HG03521 (cell line): ENCODE results near the gene LRRC2.
"Not testable (repeated sequence)": the region's sequence is repeated elsewhere in the genome, so short reads cannot be mapped to it uniquely, and the experiment has no call there.

ENCODE experiments used
- ATAC-seq: cut with Tn5 transposase; IDR thresholded peaks from one replicate; pipeline ENCODE4 v1.9.1; 2021; ENCODE audit warnings: mild to moderate bottlenecking, moderate library complexity; ENCODE audit not compliant: unreplicated experiment

LRRC2 gene

DNA sequence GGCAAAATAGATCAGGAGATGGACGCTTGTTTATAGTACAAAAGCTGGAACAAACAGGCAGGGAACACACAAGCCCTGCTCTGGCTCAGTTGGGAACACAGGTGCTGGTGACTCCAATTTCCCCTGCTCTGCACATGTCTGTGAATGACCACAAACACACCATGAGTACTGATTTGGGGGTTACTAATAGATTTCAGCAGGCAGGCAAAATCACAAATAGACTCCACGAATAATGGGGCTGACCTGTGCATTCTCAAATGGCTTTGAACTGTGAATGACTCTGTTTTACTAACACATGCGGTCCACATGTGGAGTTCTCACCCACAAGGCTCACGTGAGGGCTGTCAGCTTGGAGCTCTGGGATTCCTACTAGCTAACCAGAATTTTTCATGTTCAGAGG lies 64.4 kb downstream of the LRRC2 start:
- ATAC-seq = no peak

DNA sequence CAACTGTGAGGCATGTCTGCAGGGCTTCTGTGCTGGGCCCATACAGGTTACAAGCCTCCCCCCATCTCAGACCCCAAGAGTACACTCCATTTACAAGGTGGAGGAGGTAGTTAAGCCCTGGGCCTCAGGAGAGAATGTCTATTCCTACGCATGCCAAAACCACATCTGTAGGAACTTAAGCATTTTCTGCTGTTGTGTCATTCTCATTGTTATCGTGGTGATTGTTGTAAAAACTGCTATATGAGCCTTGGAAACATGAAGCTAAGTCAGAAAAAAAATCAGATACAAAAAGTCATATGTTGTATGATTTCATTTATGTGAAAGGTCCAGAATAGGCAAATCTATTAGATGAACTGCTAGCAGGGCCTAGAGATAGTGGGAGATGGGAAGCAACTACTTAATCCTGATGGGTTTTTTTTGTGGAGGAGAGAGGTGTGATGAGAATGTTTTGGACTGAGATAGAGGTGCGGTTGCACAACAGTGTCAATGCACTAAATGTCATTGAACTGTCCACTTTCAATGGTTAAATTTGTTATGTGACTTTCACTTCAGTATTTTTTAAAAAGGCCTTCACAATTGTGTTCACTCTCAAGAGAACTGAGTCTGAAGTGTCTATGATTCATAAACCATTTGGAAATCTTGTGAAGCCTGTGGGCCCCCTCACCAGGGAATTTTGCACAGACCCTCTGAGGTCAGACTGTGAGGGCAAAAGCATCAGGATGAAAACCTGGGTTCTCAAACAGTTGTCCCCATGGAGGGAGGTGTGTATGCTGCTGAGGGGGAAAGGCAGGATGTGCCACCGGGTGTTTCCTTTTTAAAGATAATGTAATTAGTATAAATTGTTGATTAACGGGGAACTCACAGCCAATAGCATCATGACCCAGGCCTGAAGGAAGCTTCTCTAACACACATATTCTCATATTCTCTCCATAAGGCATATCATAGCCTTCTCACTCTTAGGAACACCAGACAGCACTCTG lies 65.2 kb downstream of the LRRC2 start:
- no peak for ATAC-seq

DNA sequence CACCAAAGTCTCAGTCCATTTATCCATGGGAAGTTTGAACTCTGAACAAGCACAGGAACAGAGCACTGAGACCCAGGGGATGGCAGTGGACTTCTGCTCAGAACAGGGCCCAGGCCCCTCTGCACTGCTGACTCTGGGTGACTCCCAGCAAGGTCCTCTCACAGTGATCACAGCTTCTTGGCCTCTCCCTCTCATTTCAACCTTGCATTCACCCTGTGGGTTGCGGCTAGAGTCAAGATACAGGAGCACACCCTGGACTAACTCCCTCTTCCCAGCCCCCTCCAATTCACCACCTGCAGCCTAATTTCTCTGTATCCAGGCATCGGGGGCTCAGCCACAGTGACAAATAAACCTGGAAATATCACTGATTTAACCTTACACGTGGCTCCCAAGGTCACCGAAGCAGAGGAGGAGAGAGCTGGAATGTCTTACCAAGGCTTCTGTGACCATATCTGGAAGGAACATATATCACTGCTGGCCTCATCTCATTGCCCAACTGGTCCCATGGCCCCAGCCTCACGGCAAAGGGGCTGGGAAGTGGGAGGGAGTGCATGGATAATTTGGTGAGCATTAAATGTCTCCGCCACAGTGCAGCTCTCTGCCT lies 67.1 kb downstream of the LRRC2 start:
- ATAC-seq = no peak

DNA sequence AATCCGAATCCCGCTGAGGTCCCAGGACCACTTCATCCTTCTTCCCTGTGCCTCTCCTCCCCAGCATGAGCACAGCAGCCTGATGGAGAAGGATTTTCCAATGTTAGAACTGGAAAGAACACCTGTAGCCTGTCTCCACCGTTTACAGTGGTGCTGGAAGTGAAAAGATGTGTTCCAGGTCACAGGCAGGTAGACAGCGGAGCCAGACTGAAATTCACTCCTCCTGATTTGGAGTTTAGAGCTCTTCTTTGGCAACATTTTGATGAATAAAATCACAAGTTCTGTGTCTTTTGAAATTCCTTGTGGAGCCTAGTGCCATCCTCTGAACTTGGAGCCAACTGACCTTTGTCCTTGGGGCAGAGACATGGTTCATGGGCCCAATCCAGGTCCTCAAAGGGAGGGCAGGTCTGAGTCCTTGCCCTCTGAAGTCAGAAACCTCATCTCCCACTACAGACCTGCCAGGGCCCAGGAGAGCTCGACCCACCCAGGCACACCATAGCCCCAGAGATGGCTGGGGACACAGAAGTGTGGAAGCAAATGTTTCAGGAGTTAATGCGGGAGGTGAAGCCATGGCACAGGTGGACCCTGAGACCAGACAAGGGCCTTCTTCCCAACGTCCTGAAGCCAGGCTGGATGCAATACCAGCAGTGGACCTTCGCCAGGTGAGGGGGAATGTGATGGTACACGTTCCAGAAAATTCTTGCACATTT lies 68.4 kb downstream of the LRRC2 start, which contains the start of gene RTP3:
Gene RTP3 (plus strand): TSS at position 421 of the 710 bp plus-strand sequence. CDS start 87 bp downstream, at position 508.
- ATAC-seq = no peak

DNA sequence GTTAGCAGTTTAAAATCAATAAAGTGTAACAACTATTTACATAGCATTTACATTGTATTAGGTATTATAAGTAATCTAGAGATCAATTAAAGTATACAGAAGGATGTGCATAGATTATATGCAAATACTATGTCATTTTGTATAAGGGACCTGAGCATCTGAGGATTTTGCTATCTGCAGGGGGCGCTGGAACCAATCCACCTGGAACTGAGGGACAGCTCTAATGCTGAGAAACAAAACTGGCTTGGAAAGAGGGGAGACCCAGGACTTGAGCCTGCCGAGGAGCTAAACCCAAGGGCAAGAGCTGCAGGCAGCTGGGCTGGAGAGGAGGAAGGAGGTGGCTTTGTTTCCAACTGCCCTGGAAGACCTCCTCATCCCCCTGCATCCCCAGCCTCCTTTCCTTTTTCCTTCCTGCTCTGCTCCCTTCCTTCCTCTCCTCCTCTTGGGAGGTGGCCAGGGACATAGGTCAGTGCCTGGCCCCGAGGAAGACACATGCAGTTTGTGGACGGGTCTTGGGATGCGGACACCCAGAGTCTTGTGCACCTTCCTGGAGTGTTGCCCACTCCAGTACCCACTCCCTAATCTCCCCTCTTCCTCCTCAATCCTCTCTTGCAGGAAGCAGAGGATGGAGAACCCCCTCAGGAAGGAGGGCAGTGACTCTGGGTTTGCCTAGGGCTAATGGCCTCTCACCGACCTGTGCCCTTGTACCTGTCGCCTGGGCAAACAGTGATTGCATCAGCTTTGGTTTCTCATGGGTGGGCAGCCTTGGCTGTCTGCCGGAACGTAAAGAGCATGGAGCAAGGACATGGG lies 69.2 kb downstream of the LRRC2 start:
- no peak for ATAC-seq

DNA sequence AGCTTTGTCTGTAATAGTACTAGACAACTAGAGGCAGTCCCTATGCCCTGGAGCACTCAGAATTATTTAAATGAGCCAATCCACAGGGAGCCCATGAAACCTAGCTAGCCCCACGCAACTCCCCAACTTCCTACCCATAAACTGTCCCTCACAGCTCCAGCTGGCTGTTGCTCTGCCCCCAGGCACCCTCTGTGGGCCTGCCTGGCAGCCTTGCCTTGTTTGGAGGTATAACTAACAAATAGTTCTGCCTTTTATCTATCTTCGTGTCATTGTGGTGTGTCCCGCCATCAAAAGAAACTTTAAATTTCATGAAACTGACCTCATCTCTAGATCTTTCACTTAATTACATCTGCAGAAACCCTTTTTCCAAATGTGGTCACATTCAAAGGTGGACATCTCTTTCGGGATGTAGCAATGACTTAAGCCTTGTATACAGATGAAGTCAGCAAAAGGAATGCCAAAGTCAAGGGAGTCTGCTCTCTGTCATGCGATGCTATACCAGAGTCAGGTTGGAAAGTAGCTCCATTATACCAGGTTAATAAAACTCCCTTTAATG lies 70.1 kb downstream of the LRRC2 start:
- ATAC-seq = no peak

DNA sequence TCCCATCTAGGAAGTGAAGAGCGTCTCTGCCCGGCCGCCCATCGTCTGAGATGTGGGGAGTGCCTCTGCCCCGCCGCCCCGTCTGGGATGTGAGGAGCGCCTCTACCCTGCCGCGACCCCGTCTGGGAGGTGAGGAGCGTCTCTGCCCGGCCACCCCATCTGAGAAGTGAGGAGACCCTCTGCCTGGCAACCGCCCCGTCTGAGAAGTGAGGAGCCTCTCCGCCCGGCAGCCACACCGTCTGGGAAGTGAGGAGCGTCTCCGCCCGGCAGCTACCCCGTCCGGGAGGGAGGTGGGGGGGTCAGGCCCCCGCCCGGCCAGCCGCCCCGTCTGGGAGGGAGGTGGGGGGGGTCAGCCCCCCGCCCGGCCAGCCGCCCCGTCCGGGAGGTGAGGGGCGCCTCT lies 71.6 kb downstream of the LRRC2 start:
- not testable (repeated sequence) for ATAC-seq

DNA sequence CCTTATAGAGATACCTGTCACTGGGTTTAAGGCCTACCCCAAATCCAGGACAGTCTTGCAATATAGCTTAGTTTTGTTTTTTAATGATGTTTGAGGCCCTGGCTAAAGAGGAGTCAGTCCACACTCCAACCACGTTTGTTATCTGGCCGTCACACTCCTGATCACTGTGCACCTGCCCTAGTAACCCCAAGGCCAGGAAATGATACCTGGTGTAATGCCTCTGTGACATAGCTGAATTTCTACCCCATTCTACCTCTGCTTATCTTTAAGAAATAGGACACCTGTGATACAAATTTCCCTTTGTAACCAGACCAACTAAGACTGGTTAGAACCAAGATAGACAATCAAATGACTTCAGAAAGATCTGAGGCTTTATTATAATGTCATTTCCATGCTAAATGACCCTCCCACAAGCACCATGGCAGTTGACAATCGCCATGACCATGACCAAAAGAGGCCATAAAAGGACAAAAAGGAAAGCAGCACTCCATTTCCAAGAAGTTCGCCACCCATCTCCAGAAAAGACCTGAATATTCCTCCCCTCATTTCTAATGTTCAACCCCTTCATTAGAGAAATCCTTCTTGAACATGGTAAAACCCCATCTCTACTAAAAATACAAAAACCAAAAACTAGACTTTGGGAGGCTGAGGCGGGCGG lies 73.1 kb downstream of the LRRC2 start:
- ATAC-seq = no peak

DNA sequence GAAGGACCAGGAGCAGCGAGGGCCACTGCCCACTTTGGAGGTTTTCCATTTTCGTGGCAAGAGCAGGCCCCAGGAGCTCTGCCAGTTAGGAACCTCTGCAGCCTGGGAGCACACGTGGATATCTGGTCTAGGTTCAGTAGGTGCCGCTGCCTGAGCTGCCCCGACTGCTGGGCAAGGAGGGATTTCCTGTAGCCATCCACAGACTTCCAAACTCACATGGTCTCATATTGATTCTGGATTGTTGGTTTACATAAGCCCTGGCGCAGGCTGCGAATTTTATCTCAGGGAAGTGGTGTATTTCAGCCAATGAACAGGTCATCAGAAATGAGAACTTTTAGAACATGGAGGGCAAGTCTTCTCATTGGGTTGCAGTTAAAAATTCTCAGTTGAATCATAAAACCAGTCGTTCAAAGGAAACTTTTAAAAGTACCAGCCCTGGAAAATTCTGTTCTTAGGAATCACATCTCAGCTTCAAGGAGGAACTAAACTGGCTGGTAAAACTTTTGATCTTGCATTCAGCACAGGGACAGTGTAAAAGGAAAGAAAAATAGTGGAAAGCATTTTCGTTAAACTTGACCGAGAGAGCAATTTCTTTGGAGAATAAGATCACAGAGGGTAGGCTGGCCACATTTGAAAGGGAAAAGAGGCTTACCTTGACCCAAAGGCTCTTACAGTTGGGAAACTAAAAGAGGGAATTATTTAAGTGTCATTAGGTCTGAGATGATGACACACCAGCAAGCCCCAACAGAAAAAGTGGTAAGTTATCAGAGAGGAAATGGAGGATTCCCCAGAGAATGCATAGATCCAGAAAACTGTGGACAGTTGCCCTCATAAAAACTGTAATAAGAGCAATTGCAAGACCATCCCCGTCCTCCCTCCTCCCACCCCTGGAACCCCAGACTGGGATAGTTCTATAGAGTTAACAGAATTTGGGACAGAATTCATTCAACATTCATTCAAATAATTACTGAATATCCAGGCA lies 74.7 kb downstream of the LRRC2 start:
- ATAC-seq = no peak

DNA sequence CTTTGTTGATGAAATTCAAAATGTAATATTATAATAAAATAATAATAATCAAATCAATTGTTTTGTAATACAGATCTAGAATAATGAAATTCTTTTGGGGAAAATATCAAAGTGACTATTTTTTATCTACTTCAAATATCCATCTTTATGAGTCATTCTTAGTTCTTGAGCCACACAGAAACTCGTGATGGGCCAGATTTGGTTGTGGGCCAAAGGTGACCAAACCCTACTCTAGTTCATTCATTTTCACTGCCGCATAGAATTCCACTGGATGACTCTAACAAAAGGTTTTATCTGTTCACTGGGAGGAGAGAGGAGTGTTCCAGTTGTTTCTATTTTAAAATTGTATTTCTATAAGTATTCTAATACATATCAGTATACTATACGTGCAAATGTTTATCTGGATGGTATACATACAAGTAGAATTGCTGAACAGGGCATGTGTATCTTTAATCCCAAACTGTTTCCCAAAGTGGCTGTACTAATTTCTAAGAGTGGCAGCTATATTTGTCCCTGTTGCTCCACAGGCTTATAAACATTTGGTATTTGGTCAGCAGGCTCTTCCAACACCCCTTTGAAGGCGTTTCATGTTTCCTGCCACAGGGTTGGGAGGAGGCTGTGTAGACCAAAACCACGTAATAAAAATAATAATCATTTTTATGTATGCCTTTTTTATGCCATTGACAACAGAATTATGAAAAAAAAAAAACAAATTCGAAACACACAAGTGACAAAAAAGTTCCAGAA lies 75.6 kb downstream of the LRRC2 start:
- no peak for ATAC-seq

DNA sequence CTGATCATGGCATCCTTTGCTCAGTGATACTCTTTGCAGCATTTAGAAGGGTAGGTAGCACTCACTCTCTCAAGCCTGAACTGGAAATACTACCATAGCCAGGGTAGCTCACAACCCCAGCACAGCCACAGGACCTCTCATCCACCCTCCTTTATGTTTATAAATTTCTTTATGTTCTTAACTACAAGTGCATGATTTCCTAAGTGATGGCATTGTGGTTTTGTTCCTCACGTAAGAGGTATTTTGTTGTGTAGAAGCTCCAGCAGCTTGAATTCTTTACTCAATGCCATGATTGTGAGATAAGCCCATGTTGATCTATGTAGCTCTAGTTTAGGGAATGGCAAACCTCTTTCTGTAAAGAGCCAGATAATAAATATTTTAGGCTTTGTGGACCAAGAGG lies 76.2 kb downstream of the LRRC2 start:
- no peak for ATAC-seq

DNA sequence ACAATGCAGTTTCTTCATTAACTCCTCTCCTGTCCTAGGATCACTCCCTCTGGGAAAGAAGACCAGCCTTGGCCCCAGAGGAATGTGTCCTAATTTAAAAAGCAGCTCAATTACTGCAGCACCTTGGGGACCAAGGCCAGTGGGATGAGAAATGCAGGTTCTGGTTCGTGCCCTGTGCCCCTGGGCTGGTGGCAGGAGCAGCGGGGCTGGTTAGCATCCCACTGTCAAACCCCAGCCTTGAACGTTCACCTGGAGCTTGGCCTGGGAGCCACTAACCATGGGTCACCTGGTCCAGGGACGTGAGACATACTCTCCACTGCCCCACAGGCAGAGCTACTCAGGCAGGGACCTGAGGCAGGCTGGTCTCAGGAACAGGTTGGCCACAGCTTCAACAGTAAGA lies 76.7 kb downstream of the LRRC2 start:
- ATAC-seq = no peak

DNA sequence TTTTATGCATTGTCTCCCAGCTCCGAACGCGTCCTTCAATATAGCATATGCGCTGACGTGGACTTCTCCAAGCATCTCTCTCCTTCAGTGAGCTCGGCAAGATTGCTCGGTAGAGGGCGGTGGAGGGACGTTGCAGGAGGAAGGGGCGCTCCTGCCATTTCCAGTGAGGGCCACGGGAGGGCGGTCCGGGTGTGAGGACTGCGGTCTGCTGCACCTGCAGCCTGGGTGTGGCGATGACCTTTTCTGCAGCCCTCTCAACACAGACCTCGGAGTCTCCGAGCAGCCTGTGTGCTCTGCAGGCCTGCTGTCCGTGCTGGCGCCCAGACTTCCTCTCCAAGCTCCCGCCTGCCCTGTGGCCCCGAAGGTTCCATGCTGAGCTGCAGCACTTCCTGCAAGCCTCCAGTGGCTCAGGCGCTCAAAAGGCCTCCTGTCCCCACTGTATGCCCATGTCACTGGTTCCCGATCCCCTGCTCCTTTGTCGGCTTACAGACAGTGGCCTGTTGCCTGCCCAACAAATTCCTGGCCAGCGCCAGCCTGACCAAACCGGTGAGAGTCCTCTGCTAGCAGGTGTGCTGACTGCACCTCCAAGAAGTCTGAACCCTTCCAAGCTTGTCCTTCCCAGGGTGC lies 77.3 kb downstream of the LRRC2 start:
- peak; percentile 87 for ATAC-seq

DNA sequence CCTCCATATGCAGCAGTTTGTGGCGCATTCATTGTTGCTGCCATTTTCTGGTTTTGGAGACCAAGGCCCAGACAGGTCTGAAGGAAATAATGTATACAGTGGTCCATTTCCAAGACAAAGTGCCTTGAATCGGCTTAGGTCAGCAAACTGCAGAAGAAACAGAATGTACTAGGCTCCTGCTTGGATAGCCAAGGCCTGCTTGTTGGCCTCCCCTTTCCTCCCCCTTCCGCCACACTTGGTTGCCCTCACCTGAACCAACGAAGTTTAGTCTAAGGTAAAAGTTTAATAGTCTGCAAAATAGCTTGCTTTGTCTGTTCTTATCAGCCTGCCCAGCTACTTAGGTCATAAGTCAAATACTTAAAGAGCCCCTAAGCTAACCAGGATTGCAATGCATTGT lies 80.3 kb downstream of the LRRC2 start:
- ATAC-seq = no peak

DNA sequence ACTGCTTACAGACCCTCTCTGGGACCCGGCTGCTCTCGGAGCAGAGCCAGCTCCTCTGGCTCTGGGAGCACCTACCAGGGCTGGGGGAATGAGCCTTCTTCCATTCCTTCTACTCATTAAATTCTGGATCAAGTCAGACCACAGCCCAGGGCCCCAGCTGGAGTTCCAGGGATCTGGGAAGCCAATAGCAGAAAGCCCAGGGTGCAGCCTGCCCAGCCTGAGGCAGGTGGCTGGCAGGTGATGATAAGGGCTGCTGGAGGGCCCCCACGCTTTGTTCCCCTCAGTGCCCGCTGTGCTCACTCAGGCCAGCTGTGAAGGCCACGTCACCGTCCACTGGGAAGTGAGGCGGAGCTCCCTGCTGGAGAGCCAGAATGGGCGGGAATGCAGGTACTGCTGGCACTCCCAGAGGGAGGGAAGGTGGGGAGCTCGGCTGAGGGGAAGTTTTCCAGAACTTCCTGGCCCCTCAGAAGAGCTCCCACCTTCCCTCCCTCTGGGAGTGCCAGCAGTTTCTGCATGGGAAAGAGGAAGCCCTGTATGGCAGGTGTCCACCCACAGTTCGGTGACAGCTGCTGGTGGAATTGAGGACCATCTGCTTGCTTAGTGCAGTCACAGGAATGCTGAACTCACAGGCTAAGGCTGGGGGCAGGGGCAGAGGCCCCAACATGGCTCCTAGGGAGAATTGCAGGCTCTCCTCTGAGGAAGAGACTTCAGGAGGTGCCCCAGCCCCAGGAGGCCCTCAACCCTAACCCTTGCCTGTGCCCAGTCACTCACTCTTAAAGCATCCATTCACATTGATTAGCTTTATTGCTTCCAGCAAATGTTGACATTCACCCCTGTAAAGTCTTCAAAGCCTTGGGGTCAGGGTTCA lies 81.0 kb downstream of the LRRC2 start:
- ATAC-seq = no peak

DNA sequence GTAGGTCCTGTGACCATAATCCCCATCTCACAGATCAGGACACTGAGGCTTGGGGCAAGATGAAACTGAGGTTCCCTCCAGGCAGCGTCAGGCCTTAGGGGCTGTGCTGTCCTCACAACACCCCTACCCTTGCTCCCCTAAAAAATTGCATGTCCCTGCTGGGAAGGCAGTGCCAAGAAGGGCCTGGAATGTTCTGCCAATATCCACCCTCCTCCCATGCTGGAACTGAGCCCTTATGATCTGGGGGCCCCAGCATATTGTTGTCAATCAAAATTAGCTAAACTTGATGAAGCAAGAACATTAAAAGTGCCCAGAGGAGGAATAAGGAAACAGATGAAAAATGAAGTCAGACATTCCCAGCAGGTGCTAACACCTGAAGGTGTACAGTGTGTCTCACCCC lies 81.7 kb downstream of the LRRC2 start:
- no peak for ATAC-seq

DNA sequence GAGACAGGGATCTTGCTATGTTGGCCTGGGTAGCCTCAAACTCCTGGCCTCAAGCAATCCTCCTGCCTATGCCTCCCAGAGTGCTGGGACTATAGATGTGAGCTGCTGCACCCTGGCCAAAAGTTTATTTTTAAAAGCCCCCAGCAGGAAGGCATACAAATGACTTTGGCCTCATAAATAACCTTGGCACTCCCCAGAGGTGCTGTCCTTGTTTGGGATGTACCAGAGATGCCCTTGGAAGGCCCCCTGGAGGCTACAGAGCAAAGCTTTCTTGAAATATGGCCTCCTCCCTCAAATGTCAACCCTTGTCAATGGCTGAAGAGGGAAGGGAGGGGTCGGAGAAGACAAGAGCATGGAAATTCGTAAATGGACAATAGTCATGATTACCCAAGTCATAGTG lies 82.3 kb downstream of the LRRC2 start:
- ATAC-seq = no peak
